Keratinocyte (primary cell): ENCODE results near the gene PTCH2.

Experiments used
- CTCF ChIP-seq, 3 experiments: IDR thresholded peaks in 1 of 3; conservative IDR thresholded peaks in 1 of 3; optimal IDR thresholded peaks in 1 of 3; 2 replicates in 2 of 3; 3 replicates in 1 of 3; pipeline versions ENCODE3 to v1.5.1; 2011; ENCODE audit warnings: low read length in 3 of 3, mild to moderate bottlenecking in 3 of 3, moderate library complexity in 2 of 3, control low read depth in 1 of 3, inconsistent platforms in 1 of 3; ENCODE audit not compliant: insufficient read depth in 2 of 3; ENCODE audit errors: extremely low read depth in 1 of 3
- EZH2 ChIP-seq: IDR thresholded peaks from one replicate; pipeline ENCODE4 v1.6.1; 2012; ENCODE audit warnings: inconsistent platforms, mild to moderate bottlenecking, low read length, moderate library complexity

GRCh38 chr1:44835738-44836675 is 7.0 kb downstream of the PTCH2 start:
- no peak for TF ChIP-seq EZH2
- TF ChIP-seq CTCF (optimal IDR thresholded peaks at IDR 0.05 in 1 of 3, IDR thresholded peaks at IDR 0.05 in 1 of 3, conservative IDR thresholded peaks at IDR 0.05 in 1 of 3; ENCODE audit: extremely low read depth in 1 of 3, insufficient read depth in 2 of 3, low read length in 3 of 3): peak; percentile 89 to 97 (median 95)
